Measurements from ENCODE around the gene CAMTA1.

CAMTA1 gene

GRCh38 chr1:7641587-7642417 is 856.5 kb downstream of the CAMTA1 start:
- H3K4me2 ChIP-seq (ENCODE audit: insufficient read depth, low read length), result no peak overlapping the region
- TF ChIP-seq EZH2 (IDR thresholded peaks at IDR 0.05; ENCODE audit: borderline replicate concordance, low read depth, low read length, severe bottlenecking), result no peak
- no peaks in the 10 kb centered on the region for H3K27me3 ChIP-seq (ENCODE audit: insufficient read depth, low read length, poor library complexity)
- no peaks in the 10 kb centered on the region for H3K79me2 ChIP-seq (ENCODE audit: insufficient read depth, low read length)
- DNase-seq (no peak), ATAC-seq (ENCODE audit: insufficient read depth, low read depth) (no peak)
- H4K20me1 ChIP-seq (ENCODE audit: insufficient read depth, low read length), result peaks cover 6% of the 10 kb centered on the region; the same call in 1 of the 2 replicates
- no peak overlapping the region for H3K9ac ChIP-seq (ENCODE audit: low read depth, low read length)
- H3K36me3 ChIP-seq (ENCODE audit: insufficient read depth, low read length), result no peaks in the 10 kb centered on the region
- no peak overlapping the region for H2AFZ ChIP-seq (ENCODE audit: low read depth, low read length)
- H3K27ac ChIP-seq (ENCODE audit: low read length), result no peak overlapping the region
- no peaks in the 10 kb centered on the region for H3K4me1 ChIP-seq (ENCODE audit: insufficient read depth, low read length)
- H3K4me3 ChIP-seq (ENCODE audit: low read depth in 1 of 2, low read length in 2 of 2), result no peak overlapping the region
- H3K9me3 ChIP-seq (ENCODE audit: insufficient read depth, low read length, severe bottlenecking), result no peaks in the 10 kb centered on the region

- Histone ChIP-seq H3K9ac (ENCODE audit: low read depth, low read length) (no peak overlapping the region), H3K4me1 (ENCODE audit: insufficient read depth, low read length) (no peaks in the 10 kb centered on the region), H3K4me3 (ENCODE audit: low read depth in 1 of 2, low read length in 2 of 2) (no peak overlapping the region), H3K27ac (ENCODE audit: low read length) (no peak overlapping the region), H3K36me3 (ENCODE audit: insufficient read depth, low read length) (no peaks in the 10 kb centered on the region), H3K9me3 (ENCODE audit: insufficient read depth, low read length, severe bottlenecking) (no peaks in the 10 kb centered on the region), H3K27me3 (ENCODE audit: insufficient read depth, low read length, poor library complexity) (no peaks in the 10 kb centered on the region), H2AFZ (ENCODE audit: low read depth, low read length) (no peak overlapping the region), H4K20me1 (ENCODE audit: insufficient read depth, low read length) (no peaks in the 10 kb centered on the region), H3K79me2 (ENCODE audit: insufficient read depth, low read length) (no peaks in the 10 kb centered on the region), H3K4me2 (ENCODE audit: insufficient read depth, low read length) (no peak overlapping the region)
- DNase-seq (no peak), ATAC-seq (ENCODE audit: insufficient read depth, low read depth) (no peak)
- no peak for TF ChIP-seq CTCF (IDR thresholded peaks at IDR 0.05; ENCODE audit: borderline replicate concordance, extremely low read depth, low read length, poor library complexity, severe bottlenecking)
- no peak for TF ChIP-seq EZH2 (IDR thresholded peaks at IDR 0.05; ENCODE audit: borderline replicate concordance, low read depth, low read length, severe bottlenecking)
Measured at GRCh38 chr1:7642418-7642704, 857.1 kb downstream of the CAMTA1 start.

- no peak for ATAC-seq (ENCODE audit: insufficient read depth, low read depth)
- H3K4me1 ChIP-seq (ENCODE audit: insufficient read depth, low read length), result no peaks in the 10 kb centered on the region
Measured at GRCh38 chr1:7642781-7643529, 857.7 kb downstream of the CAMTA1 start.

More at GRCh38 chr1:7642781-7643529, 857.7 kb downstream of the CAMTA1 start:
- Histone ChIP-seq H3K9ac (ENCODE audit: low read depth, low read length) (no peak overlapping the region), H3K4me2 (ENCODE audit: insufficient read depth, low read length) (no peak overlapping the region), H2AFZ (ENCODE audit: low read depth, low read length) (no peak overlapping the region), H3K4me3 (ENCODE audit: low read depth in 1 of 2, low read length in 2 of 2) (no peak overlapping the region), H3K36me3 (ENCODE audit: insufficient read depth, low read length) (no peaks in the 10 kb centered on the region), H3K27ac (ENCODE audit: low read length) (no peak overlapping the region), H3K79me2 (ENCODE audit: insufficient read depth, low read length) (no peaks in the 10 kb centered on the region), H4K20me1 (ENCODE audit: insufficient read depth, low read length) (no peaks in the 10 kb centered on the region), H3K27me3 (ENCODE audit: insufficient read depth, low read length, poor library complexity) (no peaks in the 10 kb centered on the region), H3K9me3 (ENCODE audit: insufficient read depth, low read length, severe bottlenecking) (no peaks in the 10 kb centered on the region)
- no peak for TF ChIP-seq CTCF (IDR thresholded peaks at IDR 0.05; ENCODE audit: borderline replicate concordance, extremely low read depth, low read length, poor library complexity, severe bottlenecking)
- no peak for TF ChIP-seq EZH2 (IDR thresholded peaks at IDR 0.05; ENCODE audit: borderline replicate concordance, low read depth, low read length, severe bottlenecking)
- DNase-seq, result no peak

All from DND-41 (cell line).